Stimulated activated CD8-positive, alpha-beta memory T cell treated with anti-CD3 and anti-CD28 coated beads, Interleukin-7, amount 100 ng/mL, for 24 hours (primary cell): ENCODE results near the gene DDN.

Experiments
- DNase-seq: peaks from one replicate; pipeline ENCODE4 v3.0.0-alpha.2; 2020; ENCODE audit warnings: low read depth

DDN gene

GRCh38 chr12:48999371-49000131, at the start of gene DDN:
Gene DDN, minus strand, starts transcription at chr12:48999375. Its CDS starts 88 bp downstream, at chr12:48999287.
- DNase-seq, result no peak

DNA sequence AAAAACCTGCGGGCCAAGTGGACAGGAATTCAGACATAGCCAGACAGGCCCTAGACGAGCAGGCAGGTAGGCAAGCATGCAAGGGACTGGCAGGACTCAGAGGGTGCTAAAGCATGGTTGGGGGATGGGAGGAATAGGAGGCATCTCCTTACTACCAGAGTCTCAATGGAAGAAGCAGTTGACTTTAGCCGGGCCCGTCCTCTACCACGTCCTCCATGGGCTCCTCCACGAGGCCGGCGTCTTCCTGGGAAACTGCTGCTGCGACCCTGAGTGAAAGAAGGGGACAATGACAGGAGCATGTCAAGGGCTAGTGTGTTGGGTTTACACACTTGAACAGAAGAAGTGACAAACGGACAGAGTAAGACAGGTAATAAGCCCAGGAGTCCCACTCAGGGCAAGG, 49.8 kb upstream of the DDN start:
- no peak for DNase-seq

GRCh38 chr12:49046129-49046895, 47.1 kb upstream of the DDN start:
- DNase-seq, result no peak

DNA sequence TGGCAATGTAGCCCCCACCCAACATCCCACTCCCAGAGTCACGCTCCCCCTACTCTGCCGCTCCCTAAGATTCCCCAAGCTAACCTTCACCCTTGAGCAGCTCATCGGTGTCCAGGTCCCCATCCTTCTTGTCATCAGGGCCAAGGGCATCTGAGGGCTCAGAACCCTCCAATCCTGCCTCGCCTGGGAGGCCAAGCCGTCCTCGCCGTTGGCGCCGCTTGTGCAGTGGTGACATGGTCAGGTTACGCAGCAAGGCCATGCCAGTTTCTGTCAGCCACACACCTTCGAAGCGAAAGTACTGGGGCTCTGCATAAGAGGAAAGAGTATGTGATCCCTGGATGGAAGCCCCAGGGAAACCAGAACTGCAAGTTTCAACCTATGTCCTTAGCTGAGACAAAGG, 45.5 kb upstream of the DDN start:
- no peak for DNase-seq

DNA sequence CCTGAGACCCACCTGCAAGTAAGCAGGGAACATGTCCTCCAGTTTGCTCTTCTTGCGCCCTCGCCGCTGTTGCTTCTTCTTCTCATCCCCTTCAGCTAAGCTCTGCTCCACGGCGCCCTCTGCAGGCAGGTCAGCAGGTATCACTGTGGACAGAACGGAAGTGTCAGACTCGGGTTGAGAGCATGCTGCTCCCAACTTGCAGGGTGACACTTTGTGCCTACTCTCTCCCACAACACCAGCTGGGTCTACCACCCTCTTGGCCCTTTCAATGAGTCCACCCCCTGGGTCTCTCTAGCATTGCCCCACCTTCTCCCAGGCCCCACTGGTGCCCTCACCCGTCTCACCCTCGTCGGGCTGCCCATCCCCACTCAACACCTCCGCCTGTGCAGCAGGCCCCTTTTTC, 44.7 kb upstream of the DDN start:
- peak; percentile 66 for DNase-seq

DNA sequence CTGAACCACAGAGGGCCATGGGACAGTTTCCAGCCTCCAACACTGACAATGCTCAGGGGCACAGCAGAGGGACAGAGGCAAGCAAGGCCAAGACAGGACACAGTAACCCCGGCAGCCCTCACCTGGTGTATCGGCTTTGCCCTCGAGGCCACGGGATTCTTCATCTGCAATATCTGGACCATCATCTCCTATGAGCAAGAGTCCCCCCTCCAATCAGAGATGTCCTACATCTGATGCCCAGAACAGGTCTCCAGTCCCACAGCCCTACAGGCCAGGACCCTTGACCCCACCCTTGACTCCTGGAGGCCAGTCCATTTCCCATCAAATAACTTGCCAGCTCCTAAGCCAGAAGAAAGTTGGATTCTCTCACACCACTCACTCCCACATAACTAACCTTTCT, 44.1 kb upstream of the DDN start:
- no peak for DNase-seq

- no peak for DNase-seq
Observed at GRCh38 chr12:49041881-49042484, 42.8 kb upstream of the DDN start.

DNA sequence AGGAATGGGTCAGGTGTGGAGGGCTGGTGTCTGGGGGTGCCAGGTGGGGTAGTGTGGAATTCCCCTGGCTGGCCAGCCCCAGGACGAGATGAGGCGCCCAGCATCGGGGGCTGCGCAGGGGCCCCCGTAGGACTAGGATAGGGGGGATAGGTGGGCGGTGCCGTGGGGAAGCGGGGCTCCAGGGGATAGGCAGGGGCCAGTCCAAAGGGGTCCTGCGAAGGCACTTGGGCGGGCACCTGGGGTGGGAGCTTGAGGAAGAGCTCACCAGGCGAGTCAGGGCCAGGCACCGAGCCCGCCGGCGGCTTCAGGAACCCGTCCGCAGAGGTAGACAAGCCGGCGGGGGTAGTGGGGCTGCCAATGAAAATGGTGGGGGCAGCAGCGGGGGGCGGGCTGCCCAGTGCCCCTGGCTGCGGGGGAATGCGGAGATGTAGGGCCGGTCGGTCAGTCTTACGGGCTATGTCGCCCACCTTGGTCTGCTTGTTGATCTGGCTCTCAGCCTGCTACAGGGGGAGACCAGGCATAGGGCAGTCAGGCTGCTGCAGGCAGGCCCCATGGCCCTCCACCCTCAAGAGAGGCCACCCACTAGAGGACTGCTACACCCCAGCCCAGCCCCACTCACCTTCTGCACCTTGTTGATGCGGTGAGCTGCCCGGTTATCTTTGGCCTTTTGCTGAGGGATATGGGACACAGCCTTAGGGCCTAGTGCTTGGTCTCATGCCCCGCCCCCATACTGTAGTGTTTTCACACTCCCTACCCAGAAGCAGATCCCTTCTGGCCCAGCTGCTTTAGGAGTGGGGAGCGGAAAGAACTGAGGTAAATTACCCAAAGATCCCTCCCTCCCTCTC, 42.1 kb upstream of the DDN start:
- DNase-seq, result no peak

GRCh38 chr12:49040364-49040855, 41.2 kb upstream of the DDN start:
- DNase-seq, result no peak

DNA sequence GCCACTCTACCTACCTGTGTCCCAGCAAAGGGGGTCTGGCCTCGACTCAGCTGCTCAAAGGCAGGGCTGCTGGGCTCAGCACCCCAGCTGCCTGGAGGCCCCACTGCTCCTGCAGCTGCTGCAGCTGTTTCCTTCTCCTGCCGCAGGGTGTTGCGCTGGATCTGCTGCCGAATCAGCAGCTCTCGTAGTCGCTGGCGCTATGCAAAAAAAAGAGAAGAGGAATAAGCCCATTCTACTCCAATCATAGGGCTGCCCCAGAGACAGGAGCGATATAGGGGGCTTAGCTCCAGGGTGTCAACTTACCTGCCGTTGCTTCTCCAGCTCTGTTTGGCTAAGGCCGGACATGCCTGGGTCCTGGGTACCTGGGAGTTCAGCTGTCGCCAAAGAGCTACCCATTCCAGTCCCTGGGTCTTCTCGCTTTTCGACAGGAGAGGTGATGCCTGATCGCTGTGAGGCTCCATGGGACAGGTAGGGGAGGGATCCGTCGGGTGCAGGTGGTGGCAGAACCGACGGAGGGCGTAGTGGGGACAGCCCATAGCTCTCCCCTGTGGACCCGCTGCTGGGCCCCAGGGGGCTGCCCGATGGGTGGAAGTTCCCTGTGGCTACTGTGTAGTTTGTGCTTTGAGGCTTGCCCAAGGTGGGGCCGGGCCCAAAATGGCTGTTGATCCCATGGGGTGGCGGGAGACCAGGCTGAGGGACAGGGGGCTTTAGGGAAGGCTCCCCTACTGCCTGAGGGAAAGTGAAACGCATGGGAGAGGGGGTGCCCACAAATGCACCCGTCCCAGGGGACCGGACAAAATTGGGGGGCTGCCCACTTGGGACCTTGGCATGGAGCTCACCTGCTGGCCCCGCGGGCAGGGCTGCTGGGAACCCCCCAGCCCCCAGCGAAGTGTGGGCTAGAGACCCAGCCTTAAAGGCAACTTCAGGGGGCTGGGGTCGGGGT, 40.5 kb upstream of the DDN start:
- DNase-seq, result no peak

GRCh38 chr12:49038291-49038955, 39.2 kb upstream of the DDN start:
- no peak for DNase-seq

- no peak for DNase-seq
Observed at GRCh38 chr12:49037947-49038237, 38.7 kb upstream of the DDN start.

DNA sequence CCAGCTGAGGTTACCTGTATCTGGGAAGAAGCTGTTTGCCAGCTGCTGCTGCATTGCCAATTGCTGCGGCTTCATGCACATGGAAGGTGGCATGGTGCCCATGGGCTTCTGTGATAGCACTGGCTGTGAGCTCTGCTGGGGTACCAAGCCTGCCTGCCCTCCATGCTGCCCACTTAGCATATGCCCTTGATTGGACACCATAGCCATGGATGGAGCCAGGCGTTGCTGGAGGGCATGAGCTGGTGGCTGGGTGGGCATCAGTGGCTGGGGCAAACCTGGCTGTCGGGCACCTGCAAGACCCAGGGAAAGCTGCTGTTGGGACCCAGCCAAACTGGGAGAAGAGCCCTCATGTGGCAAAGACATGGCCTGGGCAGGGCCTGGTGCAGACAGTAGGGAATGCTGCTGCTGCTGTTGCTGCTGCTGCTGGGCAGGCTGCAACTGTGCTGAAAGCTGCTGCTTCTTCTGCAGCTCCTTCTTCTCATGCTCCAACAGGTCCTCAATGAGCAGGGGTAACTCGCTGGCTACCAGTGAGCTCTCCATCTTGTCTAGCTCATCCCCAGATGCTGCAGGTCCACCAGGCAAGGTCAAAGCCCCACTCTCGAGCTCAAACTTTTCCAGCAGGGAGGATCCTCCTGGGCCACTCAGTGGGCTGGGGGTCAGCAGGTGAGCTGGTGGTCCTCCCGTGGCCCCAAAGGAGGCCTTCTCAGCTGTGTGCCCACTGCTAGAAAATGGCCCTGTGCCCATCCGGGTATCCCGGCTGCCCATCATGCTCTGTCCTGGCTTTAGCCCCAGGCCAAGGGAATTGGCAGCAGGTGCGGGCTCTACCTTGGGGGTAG, 38.2 kb upstream of the DDN start:
- DNase-seq, result no peak

GRCh38 chr12:49036029-49036428, 36.9 kb upstream of the DDN start:
- no peak for DNase-seq

DNA sequence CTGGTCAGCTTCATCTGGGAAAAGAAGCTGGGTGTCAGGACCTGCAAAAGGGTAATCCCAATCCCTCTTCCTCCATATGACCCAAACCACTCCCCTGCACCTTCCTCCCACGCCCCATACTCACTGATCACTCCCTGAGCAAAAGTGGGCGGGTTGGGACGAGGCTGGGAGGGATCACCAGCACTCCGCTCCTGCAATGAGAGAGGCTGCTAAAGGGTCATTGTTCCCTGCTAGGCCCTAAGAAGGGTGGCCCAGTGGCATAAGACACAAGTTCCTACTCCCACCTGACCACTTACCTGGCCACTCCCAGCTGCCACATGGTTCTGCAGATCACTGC, 35.1 kb upstream of the DDN start:
- DNase-seq, result no peak

DNA sequence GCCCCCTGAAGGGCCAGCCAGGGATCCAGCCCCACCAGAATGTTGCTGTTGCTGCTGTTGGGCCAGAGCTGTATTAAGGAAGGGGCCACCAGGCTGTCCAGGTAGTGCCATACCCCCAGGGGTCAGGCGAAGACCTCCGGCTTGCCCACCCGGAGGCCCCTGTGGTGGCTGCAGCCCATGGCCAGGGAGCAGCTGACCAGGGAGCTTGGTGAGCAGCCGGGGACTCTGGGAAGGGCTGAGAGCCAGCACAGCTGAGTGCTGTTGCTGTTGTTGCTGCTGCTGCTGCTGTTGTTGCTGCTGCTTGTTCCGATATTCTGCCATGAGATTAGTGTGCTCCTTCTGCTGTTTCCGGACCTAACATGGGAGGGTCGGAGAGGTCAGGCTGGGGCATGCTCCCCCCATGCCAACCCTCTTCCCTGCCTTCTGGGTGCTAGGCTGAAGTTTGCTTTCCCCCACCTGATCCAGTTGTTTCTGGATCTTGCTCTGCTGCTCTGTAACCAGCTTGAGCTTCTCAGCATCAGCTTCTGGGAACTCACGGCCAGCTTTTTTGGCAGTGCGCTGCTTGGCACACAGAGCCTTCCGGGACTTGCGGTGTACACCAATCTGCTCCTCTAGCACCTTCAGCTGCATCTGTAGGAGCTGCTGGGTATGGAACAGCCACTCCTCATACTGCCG, 34.6 kb upstream of the DDN start:
- no peak for DNase-seq

- DNase-seq, result no peak
Observed at GRCh38 chr12:49032679-49033447, 33.7 kb upstream of the DDN start.

DNA sequence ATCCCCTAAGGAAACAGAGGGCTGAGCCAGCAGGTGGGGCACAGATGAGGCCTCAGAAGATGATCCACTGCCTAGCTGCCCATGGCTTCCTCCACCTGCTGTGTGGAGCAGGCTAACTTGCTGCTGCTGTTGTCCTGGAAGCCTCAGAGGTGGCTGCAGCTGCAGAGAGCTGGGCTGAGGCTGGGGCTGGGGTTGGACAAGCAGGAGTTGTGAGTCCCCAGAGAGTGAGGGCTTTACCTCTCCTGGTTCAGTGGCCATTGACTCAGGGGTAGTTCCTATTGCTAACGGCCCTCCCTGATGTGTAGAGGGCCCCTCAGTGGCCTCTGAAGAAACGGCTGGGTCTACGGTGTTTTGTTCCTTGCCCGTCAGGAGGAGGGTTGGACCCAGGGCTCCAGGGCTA, 33.1 kb upstream of the DDN start:
- no peak for DNase-seq
